ENCODE results near the gene WWC2.
A peak's percentile ranks its signal among the peaks of the same experiment; 100 is the strongest.

Gene WWC2

DNA sequence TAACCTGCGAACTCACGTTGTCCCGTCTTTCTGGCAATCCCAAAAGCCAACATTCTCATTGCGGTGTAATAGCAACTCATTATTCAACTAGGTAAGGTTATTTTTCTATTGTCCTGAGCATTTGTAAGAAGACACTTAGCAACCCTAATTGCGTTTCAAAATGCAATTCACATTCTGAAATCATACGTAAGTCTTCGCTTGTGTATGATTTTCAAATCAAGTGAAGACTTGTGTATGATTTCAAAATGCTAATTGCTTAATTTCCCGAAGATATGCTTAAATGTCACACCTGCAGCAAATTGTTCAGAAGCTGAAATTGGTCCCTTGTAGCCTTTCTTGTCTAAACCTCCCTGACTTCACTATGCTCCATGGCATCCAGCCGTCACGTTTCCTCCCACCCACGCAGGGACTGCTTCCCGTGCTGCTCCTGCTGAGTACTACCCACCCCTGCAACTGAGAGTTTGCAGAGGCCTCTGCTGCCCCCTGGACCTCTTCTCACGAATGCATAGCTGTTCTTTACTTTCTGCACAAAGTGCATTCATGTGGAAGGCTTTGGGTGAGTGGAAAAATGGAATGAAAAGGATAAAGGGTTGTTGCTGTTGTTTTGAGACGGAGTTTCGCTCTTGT, 264.0 kb downstream of the WWC2 start:
- DNase-seq, result peak in 1 of 10 donors; percentile 83
- intact Hi-C loops (cut with DNase I), result no loop called here

DNA sequence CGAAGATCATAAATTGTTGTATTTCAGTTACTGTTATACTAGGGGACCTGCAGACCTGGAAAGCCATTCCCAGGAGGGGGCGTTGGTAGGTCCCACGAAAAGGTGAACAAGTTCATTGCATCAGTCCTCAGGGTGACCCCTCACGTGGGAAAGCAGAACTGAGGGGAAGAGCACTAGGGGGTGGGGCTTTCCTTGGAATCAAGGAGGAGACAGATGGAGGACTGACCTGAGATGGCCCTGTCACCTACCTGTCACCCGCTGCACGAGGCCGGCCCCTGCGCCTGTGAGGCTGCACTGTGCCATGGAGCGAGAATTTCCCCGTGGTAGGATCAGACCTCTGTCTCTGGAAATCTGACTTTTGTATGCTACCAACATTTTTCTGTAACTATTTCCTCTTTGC, 265.0 kb downstream of the WWC2 start:
- peak in 1 of 10 donors; percentile 61 for DNase-seq
- intact Hi-C loops (cut with DNase I), result no loop called here

GRCh38 chr4:183366206-183366835, 267.3 kb downstream of the WWC2 start:
- intact Hi-C loops (cut with DNase I), result no loop called here
- DNase-seq, result peak in 1 of 10 donors; percentile 41

DNA sequence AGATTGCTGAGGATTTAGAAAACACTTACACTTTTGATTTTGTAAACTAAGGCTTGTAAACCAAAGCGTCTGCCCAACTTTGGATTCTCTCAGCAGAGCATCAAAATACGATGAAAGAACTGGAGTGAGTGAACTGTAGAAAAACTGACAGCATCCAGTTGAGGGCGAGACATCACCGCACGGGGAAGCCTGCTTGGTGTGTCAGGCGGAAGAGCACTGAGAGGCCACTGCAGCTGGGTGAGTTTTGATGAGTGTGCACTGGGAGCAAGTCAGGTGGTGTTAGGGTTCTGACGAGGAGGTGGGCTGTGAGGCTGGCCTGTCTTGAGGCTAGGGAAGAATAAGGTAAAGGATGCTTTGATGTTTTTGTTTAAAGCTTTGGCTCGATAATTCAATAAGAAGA, 270.0 kb downstream of the WWC2 start:
- DNase-seq, result peak in 1 of 10 donors; percentile 39
- intact Hi-C loops (cut with DNase I), result no loop called here

Measured in posterior cingulate gyrus (tissue), 11 donors.